ENCODE measurements around the gene USP53. TPM values are rescaled to one million over a fixed set of nuclear protein-coding genes. Genes with fewer than 3 reads are reported as not detected.

USP53 gene
- total RNA-seq, 1 donor from 2014 or later, result 32.3 TPM

DNA sequence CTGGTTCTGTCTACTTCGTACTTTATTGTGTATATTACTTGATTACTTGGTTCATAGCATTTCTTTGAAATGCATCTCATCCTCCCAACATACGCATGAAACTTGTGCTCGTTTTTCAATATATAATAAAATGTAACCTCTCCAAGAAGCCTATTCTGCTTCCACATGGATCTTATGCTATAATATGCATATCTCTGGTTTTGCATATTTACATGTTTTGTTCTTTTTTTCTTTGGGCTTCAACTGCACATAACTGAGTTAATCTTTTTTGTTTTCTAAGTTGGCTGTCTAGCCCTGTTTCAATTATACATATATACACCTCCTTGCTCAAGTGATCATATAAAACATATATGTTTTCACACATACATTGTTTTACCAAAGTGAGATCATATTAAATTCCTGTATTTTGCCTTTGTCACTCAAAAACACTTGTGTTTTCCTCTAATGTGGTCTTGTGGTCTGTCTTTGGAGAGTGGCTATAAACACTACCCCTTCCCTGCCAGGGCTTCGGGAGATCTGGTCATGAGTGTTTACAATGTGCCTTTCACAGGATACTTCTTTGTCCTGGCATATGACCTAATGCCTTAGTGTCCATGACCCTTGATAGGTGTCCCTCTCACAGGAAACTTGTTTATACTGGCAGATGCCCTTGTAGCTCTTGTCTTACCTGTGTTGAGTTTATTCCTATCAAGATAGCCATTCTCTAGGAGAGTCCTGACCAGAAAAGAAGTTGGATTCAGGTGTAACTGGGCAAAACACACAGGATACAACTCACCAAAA is 17.6 kb downstream of the USP53 start:
- H3K27ac ChIP-seq (ENCODE audit: low read depth, low read length), result no peak overlapping the region
- TF ChIP-seq, protein P1, sequence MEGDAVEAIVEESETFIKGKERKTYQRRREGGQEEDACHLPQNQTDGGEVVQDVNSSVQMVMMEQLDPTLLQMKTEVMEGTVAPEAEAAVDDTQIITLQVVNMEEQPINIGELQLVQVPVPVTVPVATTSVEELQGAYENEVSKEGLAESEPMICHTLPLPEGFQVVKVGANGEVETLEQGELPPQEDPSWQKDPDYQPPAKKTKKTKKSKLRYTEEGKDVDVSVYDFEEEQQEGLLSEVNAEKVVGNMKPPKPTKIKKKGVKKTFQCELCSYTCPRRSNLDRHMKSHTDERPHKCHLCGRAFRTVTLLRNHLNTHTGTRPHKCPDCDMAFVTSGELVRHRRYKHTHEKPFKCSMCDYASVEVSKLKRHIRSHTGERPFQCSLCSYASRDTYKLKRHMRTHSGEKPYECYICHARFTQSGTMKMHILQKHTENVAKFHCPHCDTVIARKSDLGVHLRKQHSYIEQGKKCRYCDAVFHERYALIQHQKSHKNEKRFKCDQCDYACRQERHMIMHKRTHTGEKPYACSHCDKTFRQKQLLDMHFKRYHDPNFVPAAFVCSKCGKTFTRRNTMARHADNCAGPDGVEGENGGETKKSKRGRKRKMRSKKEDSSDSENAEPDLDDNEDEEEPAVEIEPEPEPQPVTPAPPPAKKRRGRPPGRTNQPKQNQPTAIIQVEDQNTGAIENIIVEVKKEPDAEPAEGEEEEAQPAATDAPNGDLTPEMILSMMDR (IDR thresholded peaks at IDR 0.05; ENCODE audit: insufficient read depth, low read depth, low read length), result no peak
- no peak for TF ChIP-seq EZH2 (IDR thresholded peaks at IDR 0.05; ENCODE audit: insufficient read depth, low read length)
- no peaks in the 10 kb centered on the region for H3K27me3 ChIP-seq (ENCODE audit: insufficient read depth, low read length)
- DNase-seq (ENCODE audit: low read depth) (no peak), FAIRE-seq (no peak)
- Mint-ChIP-seq H3K9me3 (ENCODE audit: unreplicated experiment) (no peaks in the 10 kb centered on the region), H3K27ac (ENCODE audit: unreplicated experiment) (no peak overlapping the region), H3K4me3 (ENCODE audit: unreplicated experiment) (no peak overlapping the region), H3K4me1 (ENCODE audit: low read depth, unreplicated experiment) (peaks cover 12% of the 10 kb centered on the region), H3K36me3 (ENCODE audit: low read depth, unreplicated experiment) (peaks cover 3% of the 10 kb centered on the region), H3K27me3 (ENCODE audit: low read depth, unreplicated experiment) (no peaks in the 10 kb centered on the region)
- no peak overlapping the region for H3K9ac ChIP-seq (ENCODE audit: low read length)
- H3K4me1 ChIP-seq (ENCODE audit: insufficient read depth, low read length), result peaks cover 10% of the 10 kb centered on the region
- no peak overlapping the region for H3K4me3 ChIP-seq (ENCODE audit: insufficient read depth, low read depth, low read length)
- peaks cover 30% of the 10 kb centered on the region for H3K79me2 ChIP-seq (ENCODE audit: insufficient read depth, low read length)
- H3K4me2 ChIP-seq (ENCODE audit: low read length), result no peak overlapping the region
- no peaks in the 10 kb centered on the region for H3K36me3 ChIP-seq (ENCODE audit: insufficient read depth, low read length)
- H3K9me3 ChIP-seq (ENCODE audit: insufficient read depth, low read depth, low read length), result no peaks in the 10 kb centered on the region
- no peaks in the 10 kb centered on the region for H4K20me1 ChIP-seq (ENCODE audit: insufficient read depth, low read length)
- H2AFZ ChIP-seq (ENCODE audit: low read depth, low read length), result no peak overlapping the region

DNA sequence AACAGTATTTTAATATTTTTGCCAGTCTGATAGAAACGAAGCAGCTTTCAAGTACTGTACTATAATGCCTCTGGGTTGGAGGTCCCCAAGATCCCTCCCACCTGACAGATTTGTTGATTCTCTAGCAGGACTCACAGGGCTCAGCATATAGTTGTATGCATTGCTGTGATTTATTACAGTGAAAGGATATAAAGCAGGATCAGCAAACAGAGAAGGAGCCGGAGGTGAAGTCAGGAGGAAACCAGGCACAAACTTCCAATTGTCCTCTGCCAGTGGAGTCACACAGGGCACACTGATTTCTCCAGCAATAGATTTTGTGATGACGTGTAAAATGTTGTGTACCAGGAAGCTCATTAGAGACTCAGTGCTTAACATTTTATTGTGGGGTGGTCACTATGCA is 19.0 kb downstream of the USP53 start:
- Mint-ChIP-seq H3K27ac (ENCODE audit: unreplicated experiment) (no peak overlapping the region), H3K4me1 (ENCODE audit: low read depth, unreplicated experiment) (peaks cover 12% of the 10 kb centered on the region), H3K9me3 (ENCODE audit: unreplicated experiment) (no peaks in the 10 kb centered on the region), H3K4me3 (ENCODE audit: unreplicated experiment) (no peak overlapping the region), H3K36me3 (ENCODE audit: low read depth, unreplicated experiment) (peaks cover 3% of the 10 kb centered on the region), H3K27me3 (ENCODE audit: low read depth, unreplicated experiment) (no peaks in the 10 kb centered on the region)
- Histone ChIP-seq H4K20me1 (ENCODE audit: insufficient read depth, low read length) (no peaks in the 10 kb centered on the region), H3K27ac (ENCODE audit: low read depth, low read length) (no peak overlapping the region), H3K4me1 (ENCODE audit: insufficient read depth, low read length) (peaks cover 10% of the 10 kb centered on the region), H3K4me3 (ENCODE audit: insufficient read depth, low read depth, low read length) (no peak overlapping the region), H3K9me3 (ENCODE audit: insufficient read depth, low read depth, low read length) (no peaks in the 10 kb centered on the region), H3K27me3 (ENCODE audit: insufficient read depth, low read length) (no peaks in the 10 kb centered on the region), H3K36me3 (ENCODE audit: insufficient read depth, low read length) (no peaks in the 10 kb centered on the region), H3K9ac (ENCODE audit: low read length) (no peak overlapping the region), H3K79me2 (ENCODE audit: insufficient read depth, low read length) (peaks cover 30% of the 10 kb centered on the region), H2AFZ (ENCODE audit: low read depth, low read length) (no peak overlapping the region), H3K4me2 (ENCODE audit: low read length) (no peak overlapping the region)
- no peak for DNase-seq (ENCODE audit: low read depth)
- no peak for TF ChIP-seq EZH2 (IDR thresholded peaks at IDR 0.05; ENCODE audit: insufficient read depth, low read length)
- TF ChIP-seq, protein P1 (IDR thresholded peaks at IDR 0.05; ENCODE audit: insufficient read depth, low read depth, low read length), result no peak
- FAIRE-seq, result no peak

DNA sequence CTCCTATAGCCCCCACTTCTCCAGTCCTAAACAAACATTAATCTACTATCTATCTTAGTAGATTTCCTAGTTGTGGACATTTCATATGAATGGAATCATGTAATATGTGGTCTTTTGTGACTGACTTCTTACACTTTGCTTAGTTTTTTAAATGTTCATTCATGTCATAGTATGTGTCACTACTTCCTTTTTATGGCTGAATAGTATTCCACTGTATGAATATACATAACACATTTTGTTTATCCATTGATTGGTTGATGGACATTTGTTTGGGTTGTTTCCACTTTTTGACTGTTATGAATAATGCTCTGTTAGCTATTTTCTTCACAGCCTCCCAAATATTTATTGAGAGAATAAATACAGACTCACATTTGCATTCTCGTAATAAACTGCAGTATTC is 19.8 kb downstream of the USP53 start:
- H4K20me1 ChIP-seq (ENCODE audit: insufficient read depth, low read length), result no peaks in the 10 kb centered on the region
- H2AFZ ChIP-seq (ENCODE audit: low read depth, low read length), result no peak overlapping the region
- Mint-ChIP-seq H3K4me3 (ENCODE audit: unreplicated experiment) (no peak overlapping the region), H3K9me3 (ENCODE audit: unreplicated experiment) (no peaks in the 10 kb centered on the region), H3K27me3 (ENCODE audit: low read depth, unreplicated experiment) (no peaks in the 10 kb centered on the region), H3K27ac (ENCODE audit: unreplicated experiment) (no peak overlapping the region), H3K36me3 (ENCODE audit: low read depth, unreplicated experiment) (peaks cover 3% of the 10 kb centered on the region), H3K4me1 (ENCODE audit: low read depth, unreplicated experiment) (peaks cover 12% of the 10 kb centered on the region)
- H3K9me3 ChIP-seq (ENCODE audit: insufficient read depth, low read depth, low read length), result no peaks in the 10 kb centered on the region
- no peaks in the 10 kb centered on the region for H3K36me3 ChIP-seq (ENCODE audit: insufficient read depth, low read length)
- peaks cover 10% of the 10 kb centered on the region for H3K4me1 ChIP-seq (ENCODE audit: insufficient read depth, low read length)
- H3K27me3 ChIP-seq (ENCODE audit: insufficient read depth, low read length), result no peaks in the 10 kb centered on the region
- DNase-seq (ENCODE audit: low read depth) (no peak), FAIRE-seq (peak; percentile 9)
- H3K4me3 ChIP-seq (ENCODE audit: insufficient read depth, low read depth, low read length), result no peak overlapping the region
- no peak for TF ChIP-seq EZH2 (IDR thresholded peaks at IDR 0.05; ENCODE audit: insufficient read depth, low read length)
- TF ChIP-seq, protein P1 (IDR thresholded peaks at IDR 0.05; ENCODE audit: insufficient read depth, low read depth, low read length), result no peak
- peaks cover 30% of the 10 kb centered on the region for H3K79me2 ChIP-seq (ENCODE audit: insufficient read depth, low read length)
- no peak overlapping the region for H3K4me2 ChIP-seq (ENCODE audit: low read length)
- no peak overlapping the region for H3K27ac ChIP-seq (ENCODE audit: low read depth, low read length)
- no peak overlapping the region for H3K9ac ChIP-seq (ENCODE audit: low read length)
